ENCODE data around the gene MB. TPM values are rescaled to one million over a fixed set of nuclear protein-coding genes. Genes with fewer than 3 reads are reported as not detected.

The MB gene
- total RNA-seq, 1 experiment from 2014 or later: 0.30 TPM

DNA sequence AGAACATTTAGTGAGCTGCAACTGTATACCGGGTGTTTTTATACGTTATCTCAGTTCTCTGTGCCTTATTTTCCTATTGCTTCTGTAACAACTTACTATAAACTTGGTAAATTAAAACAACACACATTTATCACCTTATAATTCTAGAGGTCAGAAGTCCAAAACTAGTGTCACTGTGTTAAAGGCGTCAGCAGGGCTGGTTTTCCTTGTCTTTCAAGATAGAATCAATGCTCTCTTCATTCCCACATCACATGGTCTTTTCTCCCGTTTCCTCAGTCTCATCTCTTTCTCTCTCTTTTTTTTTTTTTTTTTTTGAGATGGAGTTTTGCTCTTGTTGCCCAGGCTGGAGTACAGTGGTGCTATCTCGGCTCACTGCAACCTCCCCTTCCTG, 36.1 kb downstream of the MB start:
- ChIA-PET CTCF (interaction anchor here (2.7 kb wide), 1 partner anchor 151 kb away, joined by 11 read pairs; no protein-coding TSS in a partner anchor), POLR2A (ENCODE audit: low non-redundant PET) (no interaction called here)
- no peaks in the 10 kb centered on the region for H3K4me1 ChIP-seq (ENCODE audit: insufficient read depth, low read length, poor library complexity, severe bottlenecking)
- no peaks in the 10 kb centered on the region for H3K36me3 ChIP-seq (ENCODE audit: insufficient read depth, low read length, poor library complexity, severe bottlenecking)
- intact Hi-C loops (cut with micrococcal nuclease; ENCODE audit: unreplicated experiment): loop anchor here (5.0 kb wide), 1 partner anchor 541 kb away; no protein-coding TSS in a partner anchor
- H3K27me3 ChIP-seq (replicated peaks; ENCODE audit: insufficient read depth, low read depth, low read length, poor library complexity): no peaks in the 10 kb centered on the region
- H3K27ac ChIP-seq (ENCODE audit: low read depth, low read length, poor library complexity, severe bottlenecking): no peak overlapping the region
- TF ChIP-seq EZH2 (IDR thresholded peaks at IDR 0.05; ENCODE audit: borderline replicate concordance, low read depth, low read length, poor library complexity, severe bottlenecking): no peak
- TF ChIP-seq, protein P1, sequence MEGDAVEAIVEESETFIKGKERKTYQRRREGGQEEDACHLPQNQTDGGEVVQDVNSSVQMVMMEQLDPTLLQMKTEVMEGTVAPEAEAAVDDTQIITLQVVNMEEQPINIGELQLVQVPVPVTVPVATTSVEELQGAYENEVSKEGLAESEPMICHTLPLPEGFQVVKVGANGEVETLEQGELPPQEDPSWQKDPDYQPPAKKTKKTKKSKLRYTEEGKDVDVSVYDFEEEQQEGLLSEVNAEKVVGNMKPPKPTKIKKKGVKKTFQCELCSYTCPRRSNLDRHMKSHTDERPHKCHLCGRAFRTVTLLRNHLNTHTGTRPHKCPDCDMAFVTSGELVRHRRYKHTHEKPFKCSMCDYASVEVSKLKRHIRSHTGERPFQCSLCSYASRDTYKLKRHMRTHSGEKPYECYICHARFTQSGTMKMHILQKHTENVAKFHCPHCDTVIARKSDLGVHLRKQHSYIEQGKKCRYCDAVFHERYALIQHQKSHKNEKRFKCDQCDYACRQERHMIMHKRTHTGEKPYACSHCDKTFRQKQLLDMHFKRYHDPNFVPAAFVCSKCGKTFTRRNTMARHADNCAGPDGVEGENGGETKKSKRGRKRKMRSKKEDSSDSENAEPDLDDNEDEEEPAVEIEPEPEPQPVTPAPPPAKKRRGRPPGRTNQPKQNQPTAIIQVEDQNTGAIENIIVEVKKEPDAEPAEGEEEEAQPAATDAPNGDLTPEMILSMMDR (conservative IDR thresholded peaks at IDR 0.05; ENCODE audit: low read depth, low read length): no peak
- no peaks in the 10 kb centered on the region for H3K9me3 ChIP-seq (ENCODE audit: low read depth, low read length, poor library complexity, severe bottlenecking)
- H3K4me3 ChIP-seq (ENCODE audit: low read depth, low read length, poor library complexity, severe bottlenecking): no peak overlapping the region
- no peak for DNase-seq (ENCODE audit: low spot score)
- no TSS peak for BruUV-seq (replicated peaks)

DNA sequence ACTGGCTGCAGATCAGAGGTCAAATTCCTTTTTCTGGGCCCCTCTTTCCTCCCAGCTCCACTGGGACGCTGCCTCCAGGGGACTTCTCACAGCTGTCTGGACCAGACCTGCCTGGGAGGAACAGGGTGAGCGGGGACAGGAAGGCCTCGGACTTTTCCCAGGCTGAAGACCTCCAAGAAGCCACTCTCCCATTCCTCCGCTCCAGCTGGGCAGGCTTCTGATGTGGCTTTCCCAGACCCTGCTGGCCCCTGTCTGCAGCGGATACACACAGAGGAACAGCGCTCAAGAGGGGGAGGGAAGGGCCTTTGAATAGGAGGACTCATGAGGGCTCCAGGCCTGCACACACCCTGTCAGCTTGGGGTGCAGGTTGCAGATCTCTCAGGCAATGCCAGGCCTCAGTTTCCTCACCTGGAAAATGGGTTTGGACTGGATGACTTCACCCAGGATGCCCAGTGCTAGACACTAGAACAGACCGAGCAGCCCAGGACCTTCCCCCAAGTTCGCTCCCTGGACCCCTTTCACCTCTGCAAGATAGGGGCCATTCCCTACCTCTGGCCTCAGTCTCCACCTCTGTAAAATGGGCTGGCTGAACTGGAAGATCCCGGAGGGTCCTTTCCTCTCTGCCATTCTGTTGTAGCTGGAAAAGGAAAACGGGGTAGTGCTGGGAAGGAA, 36.6 kb downstream of the MB start:
- H3K27ac ChIP-seq (ENCODE audit: low read depth, low read length, poor library complexity, severe bottlenecking): no peak overlapping the region
- no peaks in the 10 kb centered on the region for H3K27me3 ChIP-seq (replicated peaks; ENCODE audit: insufficient read depth, low read depth, low read length, poor library complexity)
- peaks cover under 1% of the 10 kb centered on the region for H3K4me1 ChIP-seq (ENCODE audit: insufficient read depth, low read length, poor library complexity, severe bottlenecking)
- TF ChIP-seq EZH2 (IDR thresholded peaks at IDR 0.05; ENCODE audit: borderline replicate concordance, low read depth, low read length, poor library complexity, severe bottlenecking): no peak
- TF ChIP-seq, protein P1 (conservative IDR thresholded peaks at IDR 0.05; ENCODE audit: low read depth, low read length): no peak
- H3K9me3 ChIP-seq (ENCODE audit: low read depth, low read length, poor library complexity, severe bottlenecking): no peaks in the 10 kb centered on the region
- CTCF ChIA-PET: no interaction called here
- no peak overlapping the region for H3K4me3 ChIP-seq (ENCODE audit: low read depth, low read length, poor library complexity, severe bottlenecking)
- POLR2A ChIA-PET (ENCODE audit: low non-redundant PET): no interaction called here
- BruUV-seq (replicated peaks): no TSS peak
- no peak for DNase-seq (ENCODE audit: low spot score)
- no peaks in the 10 kb centered on the region for H3K36me3 ChIP-seq (ENCODE audit: insufficient read depth, low read length, poor library complexity, severe bottlenecking)
- intact Hi-C loops (cut with micrococcal nuclease; ENCODE audit: unreplicated experiment): loop anchor here (5.0 kb wide), 1 partner anchor 542 kb away; no protein-coding TSS in a partner anchor

DNA sequence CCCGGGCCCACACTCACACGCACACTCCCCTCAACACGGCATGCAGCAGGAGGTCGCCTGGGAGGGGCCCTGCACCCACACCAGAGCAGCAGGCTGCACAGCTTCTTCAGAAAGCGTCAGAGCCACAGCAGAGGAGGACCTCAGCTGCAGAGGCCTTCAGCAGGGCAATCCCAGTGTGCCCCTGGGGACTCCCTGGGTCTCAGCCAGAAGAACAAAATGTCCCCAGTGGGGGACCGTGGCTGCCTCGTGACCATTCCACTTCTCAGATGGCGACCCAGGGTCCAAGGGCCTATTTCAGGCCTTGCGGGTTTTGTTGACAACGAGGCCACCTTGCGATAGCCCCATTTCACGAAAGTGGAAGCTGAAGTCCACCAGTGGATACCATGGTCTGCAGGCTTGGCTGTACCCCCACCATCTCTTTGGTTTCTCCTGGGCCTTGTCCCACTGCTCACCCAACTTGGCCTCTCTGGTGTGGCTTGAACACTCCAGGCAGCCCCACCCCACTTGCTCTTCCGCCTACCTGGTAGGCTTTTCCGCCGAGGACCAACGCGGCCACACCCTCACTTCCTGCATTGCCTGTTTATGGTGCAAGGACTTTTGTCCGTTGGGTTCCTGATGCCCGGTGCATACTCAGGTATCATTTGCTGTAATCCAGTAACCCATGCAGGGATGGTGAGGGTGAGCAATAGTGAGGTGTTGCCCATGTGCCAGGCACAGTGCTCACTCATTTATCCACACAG, 38.1 kb downstream of the MB start:
- no TSS peak for BruUV-seq (replicated peaks)
- Histone ChIP-seq H3K9me3 (ENCODE audit: low read depth, low read length, poor library complexity, severe bottlenecking) (no peaks in the 10 kb centered on the region), H3K36me3 (ENCODE audit: insufficient read depth, low read length, poor library complexity, severe bottlenecking) (no peaks in the 10 kb centered on the region), H3K4me1 (ENCODE audit: insufficient read depth, low read length, poor library complexity, severe bottlenecking) (peaks cover 11% of the 10 kb centered on the region), H3K27me3 (replicated peaks; ENCODE audit: insufficient read depth, low read depth, low read length, poor library complexity) (no peaks in the 10 kb centered on the region), H3K27ac (ENCODE audit: low read depth, low read length, poor library complexity, severe bottlenecking) (no peak overlapping the region), H3K4me3 (ENCODE audit: low read depth, low read length, poor library complexity, severe bottlenecking) (no peak overlapping the region)
- ChIA-PET CTCF (no interaction called here), POLR2A (ENCODE audit: low non-redundant PET) (no interaction called here)
- TF ChIP-seq, protein P1 (conservative IDR thresholded peaks at IDR 0.05; ENCODE audit: low read depth, low read length): no peak
- no peak for TF ChIP-seq EZH2 (IDR thresholded peaks at IDR 0.05; ENCODE audit: borderline replicate concordance, low read depth, low read length, poor library complexity, severe bottlenecking)
- intact Hi-C loops (cut with micrococcal nuclease; ENCODE audit: unreplicated experiment): no loop called here
- DNase-seq (ENCODE audit: low spot score): no peak
